DOHH2 (cell line): Measurements from ENCODE around the gene PHYKPL.

Source experiments
- EZH2phosphoT487 ChIP-seq: fragments of 200-600 bp; sonication (generic); IDR thresholded peaks from 2 replicates; pipeline ENCODE4 v1.6.1; 2017; ENCODE audit warnings: borderline replicate concordance, mild to moderate bottlenecking, antibody characterized with exemption, low read length, moderate library complexity, mixed read lengths
- TF ChIP-seq, protein P1 (sequence below): fragments of 200-600 bp; sonication (generic); IDR thresholded peaks from one replicate; pipeline ENCODE4 v1.5.1; 2014; ENCODE audit warnings: antibody characterized with exemption, mild to moderate bottlenecking, low read depth, low read length; ENCODE audit not compliant: poor library complexity, severe bottlenecking

DNA sequence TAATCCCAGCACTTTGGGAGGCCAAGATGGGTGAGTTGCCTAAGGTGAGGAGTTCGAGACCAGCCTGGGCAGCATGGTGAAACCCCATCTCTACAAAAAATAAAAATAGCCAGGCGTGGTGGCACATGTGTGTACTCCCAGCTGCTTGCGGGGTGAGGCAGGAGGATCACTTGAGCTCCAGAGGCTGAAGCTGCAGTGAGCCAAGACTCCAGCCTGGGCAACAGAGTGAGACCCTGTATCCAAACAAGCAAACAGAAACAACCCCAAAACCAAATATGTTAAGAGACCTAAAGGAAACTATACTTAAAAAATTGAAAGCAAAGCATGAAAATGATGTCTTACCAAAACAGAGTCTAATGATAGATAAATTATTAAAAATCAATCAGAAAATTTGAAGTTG lies 15.8 kb downstream of the PHYKPL start:
- TF ChIP-seq, protein P1, sequence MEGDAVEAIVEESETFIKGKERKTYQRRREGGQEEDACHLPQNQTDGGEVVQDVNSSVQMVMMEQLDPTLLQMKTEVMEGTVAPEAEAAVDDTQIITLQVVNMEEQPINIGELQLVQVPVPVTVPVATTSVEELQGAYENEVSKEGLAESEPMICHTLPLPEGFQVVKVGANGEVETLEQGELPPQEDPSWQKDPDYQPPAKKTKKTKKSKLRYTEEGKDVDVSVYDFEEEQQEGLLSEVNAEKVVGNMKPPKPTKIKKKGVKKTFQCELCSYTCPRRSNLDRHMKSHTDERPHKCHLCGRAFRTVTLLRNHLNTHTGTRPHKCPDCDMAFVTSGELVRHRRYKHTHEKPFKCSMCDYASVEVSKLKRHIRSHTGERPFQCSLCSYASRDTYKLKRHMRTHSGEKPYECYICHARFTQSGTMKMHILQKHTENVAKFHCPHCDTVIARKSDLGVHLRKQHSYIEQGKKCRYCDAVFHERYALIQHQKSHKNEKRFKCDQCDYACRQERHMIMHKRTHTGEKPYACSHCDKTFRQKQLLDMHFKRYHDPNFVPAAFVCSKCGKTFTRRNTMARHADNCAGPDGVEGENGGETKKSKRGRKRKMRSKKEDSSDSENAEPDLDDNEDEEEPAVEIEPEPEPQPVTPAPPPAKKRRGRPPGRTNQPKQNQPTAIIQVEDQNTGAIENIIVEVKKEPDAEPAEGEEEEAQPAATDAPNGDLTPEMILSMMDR = no peak
- TF ChIP-seq EZH2phosphoT487 = no peak
